Fibroblast of skin of scalp (primary cell): ENCODE measurements around the gene PSMD6.

Experiments used
- DNase-seq: peaks from one replicate; pipeline ENCODE4 v3.0.0-alpha.2; 2013

Gene PSMD6

DNA sequence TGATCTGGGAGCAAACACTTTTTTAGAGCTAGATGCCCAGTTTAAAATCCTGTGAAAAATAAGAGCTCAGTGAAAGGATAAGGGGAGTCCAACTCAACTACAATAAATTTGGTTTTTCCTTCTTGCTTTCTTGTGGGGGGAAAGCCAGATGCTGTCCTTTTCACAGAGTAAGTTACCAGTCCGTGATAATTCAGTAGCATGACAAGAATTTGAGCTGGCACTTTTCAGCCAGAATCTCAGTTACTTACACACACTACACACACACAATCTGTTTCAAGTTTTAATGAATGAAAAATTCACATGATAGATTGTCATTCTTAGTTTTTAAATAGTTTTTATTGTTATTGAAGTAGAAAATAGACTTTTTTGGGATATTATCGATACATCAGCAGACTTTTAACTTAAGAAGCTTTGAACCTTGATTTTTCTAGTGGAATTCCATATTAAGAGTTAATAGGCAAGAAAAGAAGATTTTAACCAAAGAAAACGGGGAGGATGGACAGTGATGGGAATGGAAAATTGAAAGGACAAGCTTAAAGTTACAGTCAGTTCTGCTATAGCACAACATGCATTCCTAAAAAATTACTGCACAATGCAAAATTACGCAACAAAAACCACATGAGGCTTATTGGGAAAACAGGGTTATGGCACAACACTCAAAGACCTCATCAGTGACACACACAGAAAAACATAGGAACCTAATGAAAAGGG lies 47.0 kb downstream of the PSMD6 start:
- DNase-seq = peak; percentile 93

DNA sequence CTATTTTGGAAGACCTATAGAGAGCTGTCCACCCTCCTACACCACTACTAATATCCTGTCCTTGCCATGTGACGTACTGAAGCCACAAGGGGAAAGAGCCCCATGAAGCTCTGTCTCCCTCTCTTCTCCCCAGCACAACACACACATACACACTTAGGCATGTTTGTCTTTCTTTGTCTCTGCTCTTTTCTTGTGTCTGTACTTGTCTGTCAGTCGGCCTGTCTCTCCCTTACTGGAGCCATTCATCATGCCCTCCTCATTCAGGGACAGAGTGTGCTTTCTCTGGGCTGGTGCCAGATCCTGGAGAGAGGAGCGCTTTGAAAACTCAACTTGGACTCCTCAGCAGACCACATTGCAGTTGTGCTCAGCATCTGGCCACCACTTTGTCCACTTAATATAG lies 47.6 kb downstream of the PSMD6 start:
- peak; percentile 79 for DNase-seq

- DNase-seq = no peak
These were observed 48.8 kb downstream of the PSMD6 start for GRCh38 chr3:63974451-63974850.

GRCh38 chr3:63973406-63973805 lies 49.9 kb downstream of the PSMD6 start:
- DNase-seq = no peak

DNA sequence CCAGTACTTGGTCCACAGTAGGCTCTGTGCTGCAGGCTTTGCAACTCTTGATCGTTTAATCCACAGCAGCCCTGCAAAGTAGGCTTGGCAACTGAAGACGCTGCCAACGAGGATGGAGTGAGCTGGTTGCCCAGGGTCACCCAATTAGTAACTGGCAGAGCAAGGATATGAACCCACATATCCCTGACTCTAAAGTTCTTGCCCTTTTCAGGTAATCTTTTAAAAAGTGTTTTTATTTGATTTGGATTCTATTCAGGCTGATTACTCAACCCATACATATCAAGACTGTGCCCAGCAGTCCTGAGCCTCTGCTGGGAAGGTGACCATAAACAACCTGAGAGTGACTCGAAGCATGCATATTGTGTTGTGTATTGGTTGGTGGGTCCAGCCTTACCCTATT lies 50.3 kb downstream of the PSMD6 start:
- no peak for DNase-seq

DNA sequence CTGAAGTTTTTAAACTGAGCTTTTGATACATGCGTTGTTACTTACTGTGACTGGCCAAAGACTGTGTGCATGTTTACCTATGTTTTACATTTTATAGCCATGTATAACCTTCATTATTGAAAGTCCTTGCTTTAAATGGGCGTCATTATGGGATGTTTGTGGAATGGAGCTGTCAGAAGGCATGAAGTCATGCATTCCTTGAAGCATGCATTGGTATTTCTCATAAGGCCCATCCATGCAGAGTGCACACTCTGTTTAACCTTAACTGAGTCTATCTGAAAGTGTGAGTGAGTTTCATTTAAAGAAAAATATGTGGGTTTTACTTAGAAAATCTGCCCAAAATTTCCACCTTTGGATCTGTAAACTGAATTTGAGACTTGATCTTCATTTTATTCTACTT lies 51.1 kb downstream of the PSMD6 start:
- peak; percentile 81 for DNase-seq

DNA sequence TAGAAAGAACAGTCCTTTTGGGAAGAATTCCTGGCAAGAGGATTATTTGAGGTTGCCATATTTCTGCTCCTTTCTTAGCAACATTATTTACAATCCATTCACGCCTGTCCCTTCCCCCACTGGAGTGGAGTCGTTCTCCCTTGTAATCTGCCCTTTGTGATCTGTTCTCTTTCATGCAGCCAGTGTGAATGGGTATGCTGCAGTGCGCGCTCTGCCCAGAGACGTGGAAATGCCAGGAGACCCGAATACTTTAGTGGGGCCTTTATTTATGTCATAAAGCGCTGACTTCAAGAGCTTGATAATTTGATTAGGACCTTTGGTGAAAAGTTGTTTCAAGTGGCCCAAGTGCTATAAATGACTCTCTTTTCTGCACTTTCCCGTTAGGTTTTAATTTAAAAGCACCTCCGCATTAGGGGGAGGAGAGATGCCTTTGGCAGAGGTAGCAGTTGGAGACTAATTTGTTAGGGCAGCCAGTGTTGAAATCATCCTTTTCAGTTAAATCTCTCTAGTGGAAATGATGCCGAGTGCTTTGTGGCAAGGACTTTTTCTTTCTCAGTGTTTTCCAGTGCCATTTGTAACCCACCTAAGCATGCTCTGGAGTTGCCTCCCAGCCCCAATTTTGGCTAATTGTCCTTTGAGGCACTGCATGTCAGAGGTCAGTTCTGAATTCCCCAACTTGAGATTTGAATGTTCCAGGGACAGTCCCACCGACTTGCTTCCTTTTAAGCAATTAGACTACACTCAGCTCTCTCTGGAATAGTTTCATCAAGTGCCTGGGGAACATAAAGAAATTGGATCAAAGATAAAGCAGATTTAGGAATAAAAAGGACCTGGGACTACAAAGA lies 52.4 kb downstream of the PSMD6 start:
- DNase-seq = no peak

- no peak for DNase-seq
These were observed 53.4 kb downstream of the PSMD6 start for GRCh38 chr3:63969876-63970275.

DNA sequence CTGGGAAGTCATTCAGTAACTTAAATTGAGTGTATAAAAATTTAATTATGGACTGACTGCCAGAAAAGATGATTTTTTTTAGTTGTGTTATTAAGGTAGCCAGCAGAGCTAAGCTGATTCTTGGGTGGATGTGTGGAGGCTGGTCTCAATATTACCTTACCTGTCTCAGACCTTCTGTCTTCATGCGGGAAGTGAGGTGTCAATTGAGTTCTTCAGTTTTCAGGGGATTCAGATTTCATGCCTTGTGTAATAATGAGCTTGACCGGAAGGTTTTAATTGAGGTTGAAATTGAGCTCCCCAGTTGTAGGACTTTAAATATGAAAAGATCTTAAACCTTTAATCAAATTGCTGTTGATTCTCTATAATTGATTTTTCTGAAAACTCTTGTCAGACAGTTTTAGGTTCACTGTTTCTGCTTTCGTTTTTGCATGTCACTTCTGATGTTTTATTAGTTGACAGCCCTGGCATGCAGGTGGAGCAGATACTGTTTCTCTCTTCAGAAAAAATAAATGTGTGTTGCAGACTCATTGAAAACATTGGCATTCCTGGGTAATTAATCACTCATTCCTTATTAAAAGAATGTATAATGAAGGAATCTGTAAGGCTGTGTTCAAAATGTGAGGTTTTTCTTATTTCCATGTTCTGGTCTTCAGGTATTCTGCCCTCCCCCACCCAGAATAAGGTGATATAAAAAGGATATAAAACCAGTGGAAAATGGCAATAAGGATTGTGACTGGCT lies 54.5 kb downstream of the PSMD6 start:
- DNase-seq = no peak

GRCh38 chr3:63967675-63968611 lies 55.4 kb downstream of the PSMD6 start:
- peak; percentile 38 for DNase-seq

DNA sequence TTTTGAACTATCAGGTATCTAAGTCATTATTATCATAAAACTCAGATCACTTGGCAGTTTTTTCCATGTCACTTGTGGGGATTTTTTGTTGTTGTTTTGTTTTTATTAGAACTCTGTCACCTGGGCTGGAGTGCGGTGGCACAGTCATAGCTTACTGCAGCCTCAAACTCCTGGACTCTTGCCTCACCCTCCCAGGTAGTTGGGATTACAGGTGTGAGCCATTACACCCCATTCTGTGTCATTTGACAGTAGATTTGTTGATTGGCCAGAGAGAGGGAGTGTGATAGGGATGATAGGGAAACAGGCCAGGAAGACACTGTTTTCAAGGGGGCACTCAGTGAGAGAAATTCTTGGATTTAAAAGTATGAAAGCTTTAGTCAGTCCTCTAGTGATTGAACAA lies 56.4 kb downstream of the PSMD6 start:
- no peak for DNase-seq

- DNase-seq = no peak
These were observed 57.3 kb downstream of the PSMD6 start for GRCh38 chr3:63966007-63966406.

DNA sequence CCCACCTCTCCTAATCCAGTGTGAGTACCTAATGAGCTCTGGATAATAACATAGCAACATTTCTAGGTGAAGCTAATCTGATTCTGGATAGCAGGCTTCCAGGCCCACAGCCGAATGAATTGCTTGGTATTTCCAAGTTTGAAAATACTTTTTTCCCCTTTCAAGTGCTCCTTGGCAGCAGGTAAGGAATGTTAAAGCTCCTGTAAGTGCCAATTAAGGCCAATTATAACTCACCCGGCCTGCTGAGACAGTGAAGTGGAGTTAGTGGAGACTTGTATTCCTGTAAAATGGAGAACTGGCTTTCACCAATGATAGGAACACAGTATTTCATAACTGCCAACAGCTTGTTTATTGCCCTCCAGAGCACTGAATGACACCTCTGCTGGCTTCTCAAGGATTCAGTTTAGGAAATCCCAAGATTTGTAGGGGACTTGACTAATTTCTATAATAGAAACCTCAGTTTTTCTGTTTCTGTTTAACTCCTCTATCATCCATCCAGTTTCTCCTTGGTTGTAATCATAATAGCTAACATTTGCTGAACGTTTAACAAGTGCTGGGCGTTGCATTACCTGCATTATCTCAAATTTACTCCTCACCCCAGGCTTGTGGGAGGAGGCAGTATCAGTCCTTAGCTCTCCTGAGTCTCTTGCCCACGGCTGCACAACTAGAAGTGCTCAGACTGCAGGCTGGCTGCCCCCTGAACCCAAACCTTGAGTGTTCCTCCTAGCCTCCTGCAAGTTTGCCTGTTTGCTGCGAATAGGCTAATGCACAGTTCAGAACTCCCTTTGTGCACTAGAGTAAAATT lies 58.4 kb downstream of the PSMD6 start:
- no peak for DNase-seq

GRCh38 chr3:63963496-63963895 lies 59.8 kb downstream of the PSMD6 start:
- DNase-seq = no peak

DNA sequence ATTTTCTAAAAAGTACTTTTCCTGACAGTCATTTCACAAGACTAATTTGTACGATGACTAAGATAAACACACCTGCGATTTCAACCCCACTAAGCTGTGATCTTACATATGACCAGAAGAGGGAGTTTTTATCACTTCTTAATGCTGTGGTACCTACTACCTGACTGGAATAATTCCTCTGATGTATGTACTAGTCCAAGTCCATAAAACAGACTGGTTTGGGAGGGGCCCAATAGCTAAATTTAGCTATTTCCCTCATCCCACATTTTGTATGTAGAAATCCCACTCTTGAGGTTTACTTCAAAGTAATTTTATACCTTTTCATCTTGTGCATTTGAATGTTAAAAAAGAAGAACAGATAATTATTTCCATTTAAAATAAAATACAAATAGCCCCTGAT lies 61.4 kb downstream of the PSMD6 start:
- no peak for DNase-seq
